GM21528 (cell line): ENCODE results near the gene ECT2L.

Experiments
- ATAC-seq: cut with Tn5 transposase; IDR thresholded peaks from one replicate; pipeline ENCODE4 v1.9.1; 2021; ENCODE audit warnings: mild to moderate bottlenecking, moderate library complexity; ENCODE audit not compliant: unreplicated experiment, low FRiP score

Gene ECT2L

GRCh38 chr6:138803331-138803730 is 7.4 kb downstream of the ECT2L start:
- ATAC-seq, result no peak

GRCh38 chr6:138803861-138804260 is 8.0 kb downstream of the ECT2L start:
- ATAC-seq, result no peak

GRCh38 chr6:138805016-138805765 is 9.3 kb downstream of the ECT2L start:
- ATAC-seq, result no peak

GRCh38 chr6:138806889-138807288 is 11.0 kb downstream of the ECT2L start:
- no peak for ATAC-seq

GRCh38 chr6:138809677-138810076 is 13.8 kb downstream of the ECT2L start:
- no peak for ATAC-seq

GRCh38 chr6:138811866-138812265 is 16.0 kb downstream of the ECT2L start:
- no peak for ATAC-seq

- no peak for ATAC-seq
Measured at GRCh38 chr6:138814179-138814834, 18.4 kb downstream of the ECT2L start.

- ATAC-seq, result no peak
Measured at GRCh38 chr6:138815221-138815620, 19.3 kb downstream of the ECT2L start.

- peak; percentile 73 for ATAC-seq
Measured at GRCh38 chr6:138815797-138816528, 20.1 kb downstream of the ECT2L start.

- ATAC-seq, result no peak
Measured at GRCh38 chr6:138817799-138818198, 21.9 kb downstream of the ECT2L start.

- ATAC-seq, result peak; percentile 76
Measured at GRCh38 chr6:138818496-138819194, 22.8 kb downstream of the ECT2L start.

GRCh38 chr6:138821519-138821918 is 25.6 kb downstream of the ECT2L start:
- ATAC-seq, result no peak

- no peak for ATAC-seq
Measured at GRCh38 chr6:138824482-138825144, 28.7 kb downstream of the ECT2L start.

GRCh38 chr6:138830248-138830647 is 34.4 kb downstream of the ECT2L start:
- ATAC-seq, result no peak

GRCh38 chr6:138832182-138832581 is 36.3 kb downstream of the ECT2L start:
- no peak for ATAC-seq

GRCh38 chr6:138833816-138834539 is 38.1 kb downstream of the ECT2L start:
- no peak for ATAC-seq

GRCh38 chr6:138837246-138837645 is 41.4 kb downstream of the ECT2L start:
- no peak for ATAC-seq

GRCh38 chr6:138844192-138844591 is 48.3 kb downstream of the ECT2L start:
- no peak for ATAC-seq

GRCh38 chr6:138847884-138848283 is 52.0 kb downstream of the ECT2L start:
- ATAC-seq, result no peak

GRCh38 chr6:138848461-138848860 is 52.6 kb downstream of the ECT2L start:
- no peak for ATAC-seq
